ENCODE results near the gene SYCP3.

DNA sequence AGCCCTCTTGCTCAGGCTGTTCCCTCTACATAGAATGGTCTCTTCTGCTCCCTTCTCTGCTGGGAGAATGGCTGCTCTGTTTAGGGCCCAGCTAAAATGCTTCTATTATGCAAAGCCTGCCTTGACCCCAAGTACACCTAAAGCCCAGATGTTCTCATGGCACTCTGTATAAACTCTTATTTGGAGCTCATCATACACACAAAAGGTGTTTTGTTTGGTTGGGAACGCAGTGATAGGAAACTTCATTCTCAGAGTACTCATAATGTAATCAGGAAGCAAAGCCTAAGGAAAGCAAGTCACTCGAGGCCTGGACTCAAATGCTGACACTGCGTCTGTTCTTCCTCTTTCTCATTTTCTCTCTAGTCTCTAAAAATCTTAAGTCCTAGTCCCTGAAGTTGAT is 38.2 kb upstream of the SYCP3 start:
- TF ChIP-seq, protein P1, sequence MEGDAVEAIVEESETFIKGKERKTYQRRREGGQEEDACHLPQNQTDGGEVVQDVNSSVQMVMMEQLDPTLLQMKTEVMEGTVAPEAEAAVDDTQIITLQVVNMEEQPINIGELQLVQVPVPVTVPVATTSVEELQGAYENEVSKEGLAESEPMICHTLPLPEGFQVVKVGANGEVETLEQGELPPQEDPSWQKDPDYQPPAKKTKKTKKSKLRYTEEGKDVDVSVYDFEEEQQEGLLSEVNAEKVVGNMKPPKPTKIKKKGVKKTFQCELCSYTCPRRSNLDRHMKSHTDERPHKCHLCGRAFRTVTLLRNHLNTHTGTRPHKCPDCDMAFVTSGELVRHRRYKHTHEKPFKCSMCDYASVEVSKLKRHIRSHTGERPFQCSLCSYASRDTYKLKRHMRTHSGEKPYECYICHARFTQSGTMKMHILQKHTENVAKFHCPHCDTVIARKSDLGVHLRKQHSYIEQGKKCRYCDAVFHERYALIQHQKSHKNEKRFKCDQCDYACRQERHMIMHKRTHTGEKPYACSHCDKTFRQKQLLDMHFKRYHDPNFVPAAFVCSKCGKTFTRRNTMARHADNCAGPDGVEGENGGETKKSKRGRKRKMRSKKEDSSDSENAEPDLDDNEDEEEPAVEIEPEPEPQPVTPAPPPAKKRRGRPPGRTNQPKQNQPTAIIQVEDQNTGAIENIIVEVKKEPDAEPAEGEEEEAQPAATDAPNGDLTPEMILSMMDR (IDR thresholded peaks at IDR 0.05; ENCODE audit: low read depth, low read length, poor library complexity, severe bottlenecking): no peak
- TF ChIP-seq EZH2phosphoT487 (IDR thresholded peaks at IDR 0.05; ENCODE audit: borderline replicate concordance, low read length): no peak
